Mononuclear cell (primary cell): ENCODE data around the gene POLDIP3. TPM values are rescaled to one million over a fixed set of nuclear protein-coding genes. Genes with fewer than 3 reads are reported as not detected.

Experiments used
- H3K27me3 ChIP-seq: 2 replicates; pipeline ENCODE4 v1.6.0; 2011; ENCODE audit warnings: low read length, control low read depth; ENCODE audit not compliant: insufficient read depth
- H3K4me1 ChIP-seq: 2 replicates; pipeline ENCODE4 v1.5.1; 2011; ENCODE audit warnings: mild to moderate bottlenecking, low read length, control low read depth; ENCODE audit not compliant: insufficient read depth
- H3K4me3 ChIP-seq: 2 replicates; pipeline ENCODE4 v1.5.1; 2011; ENCODE audit warnings: mild to moderate bottlenecking, low read length, moderate library complexity
- H3K9me3 ChIP-seq: 2 replicates; pipeline ENCODE4 v1.5.1; 2011; ENCODE audit warnings: low read depth, mild to moderate bottlenecking, control low read depth, low read length
- total RNA-seq: library from RNA; depleted of rRNA; stranded (reverse); fragments of >200 nt; gene quantifications from one replicate; pipeline ENCODE4 v1.2.3, GENCODE V29; 2012

Gene POLDIP3, protein sequence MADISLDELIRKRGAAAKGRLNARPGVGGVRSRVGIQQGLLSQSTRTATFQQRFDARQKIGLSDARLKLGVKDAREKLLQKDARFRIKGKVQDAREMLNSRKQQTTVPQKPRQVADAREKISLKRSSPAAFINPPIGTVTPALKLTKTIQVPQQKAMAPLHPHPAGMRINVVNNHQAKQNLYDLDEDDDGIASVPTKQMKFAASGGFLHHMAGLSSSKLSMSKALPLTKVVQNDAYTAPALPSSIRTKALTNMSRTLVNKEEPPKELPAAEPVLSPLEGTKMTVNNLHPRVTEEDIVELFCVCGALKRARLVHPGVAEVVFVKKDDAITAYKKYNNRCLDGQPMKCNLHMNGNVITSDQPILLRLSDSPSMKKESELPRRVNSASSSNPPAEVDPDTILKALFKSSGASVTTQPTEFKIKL
- 38.6 TPM for total RNA-seq

DNA sequence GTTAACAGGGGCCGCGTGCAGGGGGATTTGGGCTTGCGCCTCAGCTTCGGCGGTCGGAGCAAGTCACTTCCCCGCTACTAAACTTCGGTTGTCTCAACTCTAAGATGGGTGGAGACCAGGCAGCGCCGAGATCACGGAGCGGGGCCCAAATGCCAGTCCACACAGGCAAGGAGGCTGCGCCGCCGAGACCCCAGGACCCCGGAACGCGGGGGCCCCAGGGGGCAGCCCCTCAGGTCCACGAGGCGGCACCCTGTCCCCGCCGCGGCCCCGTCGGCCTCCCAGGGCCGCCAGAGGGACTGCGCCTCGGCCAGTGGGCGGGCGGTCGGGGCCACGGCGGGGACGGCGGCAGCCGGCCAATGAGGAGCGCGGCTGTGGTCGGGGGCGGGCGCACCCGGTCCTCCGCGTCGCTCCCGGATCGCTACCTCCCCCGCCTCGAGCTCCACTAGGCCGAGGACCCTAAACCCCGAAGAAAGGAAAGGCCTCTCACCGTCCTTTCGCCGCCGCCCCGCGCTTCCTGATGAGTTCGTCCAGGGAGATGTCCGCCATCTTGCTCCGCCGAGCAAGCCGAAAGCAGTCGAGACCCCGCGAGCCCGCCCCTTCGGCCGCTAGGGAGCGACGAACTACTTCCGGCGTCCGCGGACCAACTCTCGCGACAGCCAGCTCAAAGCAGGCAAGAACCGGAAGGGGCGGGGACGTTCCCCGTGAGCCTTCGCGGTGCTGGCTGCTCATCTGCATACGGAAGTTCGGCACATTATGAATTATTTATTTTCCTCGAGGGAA is at the start of gene POLDIP3:
TSS of gene POLDIP3 (minus strand) at position 572 of the 780 bp plus-strand sequence. CDS start at position 546, 26 bp downstream.
- H3K4me1 ChIP-seq = peaks cover 51% of the 10 kb centered on the region
- no peaks in the 10 kb centered on the region for H3K27me3 ChIP-seq
- peak within 1 kb of the TSS; percentile 67 for H3K4me3 ChIP-seq
- no peaks in the 10 kb centered on the region for H3K9me3 ChIP-seq

DNA sequence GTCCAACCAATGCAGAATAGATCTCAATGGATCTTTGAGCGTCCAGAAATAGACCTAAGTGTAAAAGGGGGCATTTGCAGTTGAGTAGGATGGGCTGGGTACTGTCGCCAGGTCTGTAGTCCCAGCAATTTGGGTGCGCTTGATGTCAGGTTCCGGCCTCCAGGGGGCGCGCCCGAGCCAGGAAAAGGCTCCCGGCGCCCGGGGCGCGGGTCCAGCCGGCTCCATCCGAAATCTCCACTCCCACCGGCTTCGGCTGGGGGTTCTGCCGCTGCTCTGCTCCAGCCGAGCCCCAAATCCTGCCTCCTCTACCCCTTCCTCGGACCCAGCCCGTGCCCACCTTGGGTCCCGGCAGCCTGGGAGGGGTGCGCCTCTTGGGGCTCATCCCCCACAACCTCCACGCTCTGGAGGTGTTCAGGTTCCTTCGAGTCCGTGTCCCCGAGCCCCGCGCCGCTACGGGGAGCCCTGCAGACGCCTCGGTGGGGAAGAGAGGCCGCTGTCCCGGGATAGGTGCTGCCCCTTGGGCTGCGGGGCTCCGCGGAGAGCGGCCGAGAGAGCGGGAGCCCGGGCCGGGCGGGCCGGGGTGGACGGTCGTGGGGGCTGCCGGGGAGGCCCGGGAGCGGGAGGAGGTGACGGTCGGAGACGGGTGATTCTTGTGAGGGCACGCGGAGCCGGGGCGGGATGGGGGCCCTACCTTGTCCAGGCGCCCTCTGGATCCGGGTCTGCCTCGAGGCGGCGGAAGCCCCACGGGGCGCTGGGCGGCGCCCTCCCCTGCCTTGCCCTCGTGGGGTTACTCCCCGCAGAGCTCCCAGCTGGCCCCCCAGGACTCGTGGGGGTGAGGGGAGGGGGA is 47.5 kb upstream of the POLDIP3 start:
- Histone ChIP-seq H3K4me1 (peaks cover 15% of the 10 kb centered on the region), H3K4me3 (peak overlapping the region; percentile 35), H3K27me3 (no peaks in the 10 kb centered on the region), H3K9me3 (no peaks in the 10 kb centered on the region)

DNA sequence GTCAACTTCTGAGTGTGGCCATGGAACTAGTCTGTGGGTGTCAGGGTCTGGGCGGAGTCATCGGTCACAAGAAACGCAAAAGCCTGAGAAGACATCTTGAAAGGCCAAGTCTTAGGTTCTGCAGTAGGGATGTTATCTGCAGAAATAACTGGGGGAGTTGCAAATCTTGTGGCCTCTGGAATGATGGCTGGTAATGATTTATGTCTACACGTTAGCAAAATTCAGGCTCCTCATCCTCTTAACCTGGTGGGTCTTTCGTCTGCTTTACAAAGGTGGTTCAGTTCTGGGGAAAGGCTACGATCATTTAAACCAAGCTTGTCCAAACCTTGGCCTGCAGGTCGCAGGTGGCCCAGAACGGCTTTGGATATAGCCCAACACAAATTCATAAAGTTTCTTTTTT is 41.9 kb upstream of the POLDIP3 start:
- Histone ChIP-seq H3K27me3 (no peaks in the 10 kb centered on the region), H3K4me1 (peaks cover 15% of the 10 kb centered on the region), H3K9me3 (no peaks in the 10 kb centered on the region), H3K4me3 (no peak overlapping the region)

DNA sequence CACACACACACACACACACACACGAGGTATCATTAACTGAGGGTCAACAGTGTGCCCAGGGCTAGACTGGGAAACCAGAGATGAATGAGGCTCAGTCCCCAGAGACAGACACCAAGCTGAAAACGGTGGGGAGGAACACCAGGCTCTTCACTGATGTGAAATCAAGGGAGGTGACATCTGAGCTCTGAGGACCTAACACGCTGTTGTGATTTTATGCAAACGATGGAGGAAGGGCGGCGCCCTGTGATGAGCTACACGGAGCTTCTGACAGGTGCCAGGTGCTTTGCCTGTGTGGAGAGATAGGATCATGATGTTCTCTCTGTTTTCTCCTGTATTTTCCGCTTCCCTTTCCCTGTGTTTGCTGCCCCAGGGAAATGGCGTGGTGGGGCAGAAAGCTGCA is 41.0 kb upstream of the POLDIP3 start:
- H3K4me3 ChIP-seq = no peak overlapping the region
- H3K4me1 ChIP-seq = peaks cover 14% of the 10 kb centered on the region
- no peaks in the 10 kb centered on the region for H3K9me3 ChIP-seq

DNA sequence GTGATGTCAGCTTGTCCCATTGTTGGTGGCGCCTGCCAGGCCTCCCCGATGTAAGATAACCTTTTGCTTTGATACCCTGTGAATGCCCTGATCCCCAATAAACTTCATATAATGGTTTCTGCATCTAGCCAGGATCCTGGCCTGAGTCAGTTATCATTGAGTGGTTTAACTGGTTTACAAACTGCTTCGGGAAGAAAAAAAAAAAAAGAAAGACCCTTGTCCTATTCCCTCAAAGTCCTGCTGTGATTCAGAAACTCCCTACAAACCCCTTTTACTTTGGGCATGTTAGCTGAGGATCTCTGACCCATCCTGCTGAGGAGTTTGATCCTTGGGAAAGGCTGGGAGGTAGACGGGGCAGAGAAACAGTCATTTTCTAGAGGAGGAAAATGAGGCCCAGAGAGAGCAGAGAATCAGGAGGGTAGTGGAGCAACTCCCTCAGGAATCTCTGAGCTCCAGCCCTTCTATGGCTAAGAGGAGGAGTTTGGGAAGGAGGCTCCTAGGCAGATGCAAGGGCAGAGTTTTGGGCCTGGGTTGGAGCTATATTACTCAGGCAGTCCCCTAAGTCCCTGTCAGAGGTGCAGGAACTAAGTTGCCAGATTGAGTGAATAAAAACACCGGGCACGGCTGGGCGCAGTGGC is 39.9 kb upstream of the POLDIP3 start:
- Histone ChIP-seq H3K4me1 (peaks cover 18% of the 10 kb centered on the region), H3K27me3 (no peaks in the 10 kb centered on the region), H3K4me3 (no peak overlapping the region), H3K9me3 (no peaks in the 10 kb centered on the region)

More for the DNA sequence above, 41.0 kb upstream of the POLDIP3 start:
- no peaks in the 10 kb centered on the region for H3K27me3 ChIP-seq

DNA sequence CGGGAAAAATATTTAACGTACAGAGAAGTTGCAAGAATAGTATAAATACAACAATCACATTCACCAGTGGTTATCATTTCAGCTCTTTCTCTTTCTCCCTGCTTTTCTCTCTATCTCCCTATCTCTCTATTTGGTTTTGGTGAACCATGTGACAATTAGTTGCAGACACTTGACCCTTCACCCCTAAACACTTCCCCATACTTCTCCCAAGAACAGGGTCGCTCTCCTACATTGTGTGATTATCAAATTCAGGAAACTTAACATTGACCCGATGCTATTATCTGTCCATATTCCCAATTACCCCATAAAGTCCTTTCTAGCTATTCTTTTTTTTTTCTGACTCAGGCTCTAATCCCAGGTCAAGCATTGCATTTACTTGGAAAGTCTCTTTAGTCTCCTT is 39.3 kb upstream of the POLDIP3 start:
- Histone ChIP-seq H3K4me1 (peaks cover 19% of the 10 kb centered on the region), H3K4me3 (no peak overlapping the region), H3K27me3 (no peaks in the 10 kb centered on the region), H3K9me3 (no peaks in the 10 kb centered on the region)

DNA sequence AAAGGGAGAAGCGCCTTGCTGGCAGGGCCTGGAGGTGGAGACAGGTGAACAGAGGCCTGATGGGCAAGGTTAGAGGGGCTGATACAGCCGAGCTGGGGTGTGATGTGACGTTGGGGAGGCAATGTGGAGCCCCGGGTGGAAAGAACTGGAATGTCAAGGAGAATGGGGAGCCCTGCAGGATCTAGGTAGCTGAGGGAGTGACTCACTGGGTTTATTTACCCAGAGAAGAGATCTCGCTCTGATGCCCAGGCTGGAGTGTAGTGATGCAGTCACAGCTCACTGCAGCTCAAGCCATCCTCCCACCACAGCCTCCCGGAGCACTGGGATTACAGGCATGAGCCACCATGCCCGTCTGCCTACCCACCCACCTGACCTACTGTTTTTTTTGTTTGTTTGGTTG is 36.5 kb upstream of the POLDIP3 start:
- H3K27me3 ChIP-seq = no peaks in the 10 kb centered on the region
- no peak overlapping the region for H3K4me3 ChIP-seq
- peaks cover 35% of the 10 kb centered on the region for H3K4me1 ChIP-seq
- no peaks in the 10 kb centered on the region for H3K9me3 ChIP-seq

DNA sequence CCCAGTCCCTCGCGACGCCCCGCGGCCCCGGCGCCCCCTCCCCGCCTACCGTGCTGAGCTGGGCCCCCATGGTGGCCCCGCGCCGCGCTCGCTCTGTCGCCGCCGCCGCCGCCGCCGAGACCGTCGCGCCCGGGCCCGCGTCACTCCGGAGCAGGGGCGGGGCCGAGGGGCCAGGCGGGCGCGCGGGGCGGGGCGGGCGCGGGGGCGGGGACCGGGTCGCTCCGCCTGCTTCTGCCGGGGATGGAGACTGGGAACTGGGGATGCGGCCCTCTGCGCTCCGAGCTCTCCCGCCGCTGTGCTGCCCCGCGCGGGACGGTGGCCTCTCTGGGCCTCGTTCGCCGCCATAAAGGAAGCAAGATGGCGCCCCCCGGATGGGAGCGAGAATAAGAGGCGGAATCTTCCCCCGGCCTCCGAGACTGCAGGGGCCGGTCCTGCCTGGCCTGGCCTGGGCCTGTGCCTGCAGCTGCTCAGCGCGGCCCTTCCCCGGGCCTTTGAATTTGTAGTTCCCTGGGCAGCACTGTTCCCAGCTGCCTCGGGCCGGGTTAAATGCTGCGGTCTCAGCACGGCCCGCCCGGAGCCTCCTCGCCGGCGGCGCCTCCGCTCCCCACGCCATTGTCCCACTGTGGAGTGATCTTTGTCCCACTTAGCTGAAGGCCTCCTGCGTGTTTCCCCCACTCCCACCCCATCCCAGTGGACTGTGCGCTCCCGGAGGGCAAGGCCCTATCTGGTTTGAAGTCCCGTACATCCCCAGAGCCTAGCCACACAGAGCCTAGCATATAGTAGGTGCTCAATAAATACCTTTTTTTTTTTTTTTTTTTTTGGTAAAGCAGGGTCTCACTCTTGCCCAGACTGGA is 34.8 kb upstream of the POLDIP3 start, which contains the start of gene CYB5R3:
TSS of gene CYB5R3 (minus strand) at position 147 of the 854 bp plus-strand sequence. CDS start at position 70, 77 bp downstream.
- H3K4me1 ChIP-seq = peaks cover 49% of the 10 kb centered on the region

DNA sequence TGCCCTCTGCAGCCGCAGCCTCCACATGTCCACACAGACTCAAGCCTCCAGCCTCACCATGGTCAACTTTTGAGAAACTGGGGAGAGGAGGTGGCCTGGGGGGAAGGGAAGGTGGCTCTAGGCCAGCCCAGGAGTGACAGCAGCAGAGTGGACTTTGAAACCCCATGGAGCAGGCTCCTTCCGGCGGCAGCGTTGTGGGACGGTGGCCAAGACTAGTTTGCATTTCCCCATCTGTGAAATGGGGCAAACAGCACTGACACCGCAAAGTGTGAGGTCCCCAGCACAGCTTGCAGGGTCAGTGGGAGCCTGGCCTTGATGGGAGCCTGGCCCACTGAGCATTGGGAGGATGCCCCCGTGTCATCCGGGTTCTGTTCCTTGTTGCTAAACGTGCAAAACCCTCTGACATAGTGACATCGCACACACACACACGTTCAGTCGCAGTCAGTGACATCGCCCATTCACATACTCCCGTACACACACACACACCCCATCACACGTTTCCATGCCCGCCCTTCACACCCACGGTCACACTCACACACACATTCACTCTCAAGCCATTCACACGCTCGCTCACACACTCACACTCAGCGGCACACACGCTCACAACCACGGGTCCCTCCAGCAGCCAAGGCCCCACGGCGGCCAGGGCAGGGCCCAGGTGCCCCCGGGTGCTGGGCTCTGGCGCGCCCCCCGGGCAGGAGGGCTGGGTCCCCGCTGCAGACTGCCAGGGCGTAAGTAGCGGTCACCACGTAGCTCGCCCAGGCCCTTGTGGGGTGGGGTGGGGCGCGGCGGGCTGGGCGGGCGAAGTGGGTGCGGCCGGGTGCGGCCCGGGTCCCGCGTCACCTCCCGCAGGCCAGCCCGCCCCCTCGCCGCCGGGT is 33.9 kb upstream of the POLDIP3 start:
- H3K4me1 ChIP-seq = peaks cover 57% of the 10 kb centered on the region
- peak overlapping the region; percentile 78 for H3K4me3 ChIP-seq
- no peaks in the 10 kb centered on the region for H3K27me3 ChIP-seq
- no peaks in the 10 kb centered on the region for H3K9me3 ChIP-seq

More for the DNA sequence above, 34.8 kb upstream of the POLDIP3 start, which contains the start of gene CYB5R3:
- H3K27me3 ChIP-seq = no peaks in the 10 kb centered on the region
- H3K4me3 ChIP-seq = peak within 1 kb of the TSS; percentile 78
- H3K9me3 ChIP-seq = no peaks in the 10 kb centered on the region

DNA sequence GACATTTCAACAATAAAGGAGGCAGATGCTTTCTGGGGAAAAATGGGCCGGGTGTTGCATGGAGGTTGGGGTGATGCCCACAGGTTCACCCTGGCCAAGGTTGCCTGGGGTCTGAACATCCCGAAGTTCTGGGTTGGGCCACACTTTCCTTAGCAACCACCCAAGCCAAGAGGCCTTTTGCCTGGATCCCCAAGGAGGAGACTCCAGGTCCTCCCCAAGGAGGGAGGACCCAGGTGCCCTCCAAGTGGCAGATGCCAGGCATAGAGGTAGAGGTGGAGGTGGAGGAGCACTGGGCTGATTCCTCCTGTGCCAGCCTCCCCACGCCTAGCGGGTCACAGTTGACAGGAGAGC is 33.3 kb upstream of the POLDIP3 start:
- Histone ChIP-seq H3K27me3 (no peaks in the 10 kb centered on the region), H3K4me1 (peaks cover 63% of the 10 kb centered on the region), H3K4me3 (no peak overlapping the region), H3K9me3 (no peaks in the 10 kb centered on the region)

DNA sequence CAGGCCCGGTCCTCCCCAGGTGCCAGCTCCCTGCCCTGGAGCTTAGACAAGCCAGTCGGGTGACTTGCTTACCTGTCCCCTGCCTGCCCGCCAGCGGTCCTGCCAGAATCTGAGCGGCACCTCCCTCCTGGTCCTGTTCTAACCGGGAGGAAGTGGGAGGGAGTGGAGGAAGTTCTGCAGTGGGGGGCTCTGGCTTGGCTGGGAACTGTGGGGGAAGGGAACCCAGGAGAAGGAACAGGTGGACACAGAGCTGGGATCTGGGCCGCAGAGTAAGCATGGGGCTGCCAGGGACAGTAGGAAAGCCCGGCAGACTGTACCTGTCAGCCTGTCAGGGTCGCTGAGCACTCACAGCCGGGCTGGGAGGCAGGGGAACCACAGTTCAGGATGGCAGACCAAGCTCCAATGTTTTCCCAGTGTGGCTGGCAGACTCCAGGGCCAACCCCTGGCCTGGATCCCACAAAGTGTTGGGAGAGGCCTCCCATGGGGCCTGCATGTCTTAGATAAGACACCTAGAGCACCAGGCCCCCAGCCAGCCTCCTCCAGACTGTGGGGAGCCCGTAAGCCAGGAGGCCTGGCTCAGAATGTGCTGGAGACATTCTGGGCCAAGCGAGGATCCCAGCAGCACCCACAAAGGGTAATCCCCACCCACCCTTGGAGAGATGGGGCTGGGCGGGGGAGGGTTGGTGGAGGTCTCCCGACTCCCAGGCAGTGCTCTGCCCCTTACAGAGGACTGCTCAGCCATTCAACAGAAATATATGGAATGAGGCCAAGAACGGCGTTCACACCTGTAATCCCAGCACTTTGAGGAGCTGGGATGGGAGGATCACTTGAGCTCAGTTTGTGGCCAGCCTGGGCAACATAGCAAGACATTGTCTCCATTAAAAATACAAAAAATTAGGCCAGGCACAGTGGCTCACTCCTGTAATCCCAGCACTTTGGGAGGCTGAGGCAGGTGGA is 32.2 kb upstream of the POLDIP3 start:
- Histone ChIP-seq H3K27me3 (no peaks in the 10 kb centered on the region), H3K4me3 (no peak overlapping the region), H3K9me3 (no peaks in the 10 kb centered on the region), H3K4me1 (peaks cover 69% of the 10 kb centered on the region)

DNA sequence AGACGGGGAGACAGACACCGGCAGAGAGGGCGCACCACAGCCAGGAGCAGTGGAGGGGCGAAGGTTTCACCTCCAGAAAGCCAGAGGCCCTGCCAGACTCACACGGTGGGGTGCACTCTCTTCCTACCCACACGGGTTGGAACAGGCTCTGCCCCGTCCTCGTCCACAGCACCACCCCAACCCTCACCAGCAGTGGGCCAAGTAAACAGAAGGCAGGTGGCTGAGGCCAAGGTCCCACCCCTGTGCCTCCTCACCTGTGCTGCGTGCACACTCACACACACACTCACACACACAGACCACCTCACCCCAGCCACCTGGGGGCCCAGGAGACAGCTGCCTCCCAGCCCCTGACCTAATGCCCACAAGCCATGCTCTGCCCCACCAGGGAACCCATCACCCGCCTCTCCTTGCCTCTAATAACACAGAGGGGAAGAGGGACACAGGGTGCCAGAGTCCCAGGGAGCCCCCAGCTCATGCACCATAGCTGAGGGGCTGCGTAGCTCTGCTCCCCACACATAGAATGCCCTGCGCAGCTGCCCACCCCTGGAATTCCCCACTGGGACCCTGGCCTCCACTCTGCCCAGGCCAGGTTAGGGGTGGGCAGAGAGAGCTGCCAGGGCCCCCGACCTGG is 31.4 kb upstream of the POLDIP3 start:
- Histone ChIP-seq H3K9me3 (no peaks in the 10 kb centered on the region), H3K4me1 (peaks cover 69% of the 10 kb centered on the region), H3K27me3 (no peaks in the 10 kb centered on the region), H3K4me3 (no peak overlapping the region)
